Progenitor cell of endocrine pancreas (in vitro differentiated cells): Measurements from ENCODE around the gene POLA1. TPM values are rescaled to one million over a fixed set of nuclear protein-coding genes. Genes with fewer than 3 reads are reported as not detected.

ENCODE experiments used
- DNase-seq: peaks from one replicate; pipeline ENCODE4 v3.0.0; 2021; ENCODE audit warnings: low spot score; ENCODE audit not compliant: unreplicated experiment
- H3K27ac Mint-ChIP-seq: 2 replicates; pipeline ENCODE4 v1.8.0; 2021; ENCODE audit warnings: mild to moderate bottlenecking, moderate library complexity, mixed read lengths
- H3K27me3 Mint-ChIP-seq: 2 replicates; pipeline ENCODE4 v1.8.0; 2021; ENCODE audit warnings: mixed read lengths
- H3K36me3 Mint-ChIP-seq: 2 replicates; pipeline ENCODE4 v1.8.0; 2022; ENCODE audit warnings: mixed read lengths; ENCODE audit not compliant: insufficient read depth
- H3K4me1 Mint-ChIP-seq: 2 replicates; pipeline ENCODE4 v1.8.0; 2021; ENCODE audit warnings: low read depth, mixed read lengths
- H3K4me3 Mint-ChIP-seq: 2 replicates; pipeline ENCODE4 v1.8.0; 2021; ENCODE audit warnings: low read depth, mild to moderate bottlenecking, moderate library complexity, mixed read lengths
- H3K9me3 Mint-ChIP-seq: 2 replicates; pipeline ENCODE4 v1.8.0; 2021; ENCODE audit warnings: low read depth, mixed read lengths
- CTCF ChIP-seq: fragments of 200-600 bp; sonication (generic); IDR thresholded peaks from one replicate; pipeline ENCODE4 v1.5.0; 2021; ENCODE audit warnings: antibody characterized with exemption, mild to moderate bottlenecking; ENCODE audit not compliant: unreplicated experiment
- total RNA-seq: library from RNA; stranded (reverse); gene quantifications from 2 replicates; pipeline ENCODE4 v1.2.1, GENCODE V29; 2021

The POLA1 gene
- total RNA-seq, 1 donor from 2014 or later: 44.8 TPM

- Mint-ChIP-seq H3K36me3 (no peaks in the 10 kb centered on the region), H3K4me3 (no peak overlapping the region), H3K4me1 (peaks cover 14% of the 10 kb centered on the region), H3K27ac (no peak overlapping the region), H3K27me3 (peaks cover 89% of the 10 kb centered on the region), H3K9me3 (no peaks in the 10 kb centered on the region)
- peak; percentile 53 for TF ChIP-seq CTCF
- DNase-seq: no peak
Observed at GRCh38 chrX:25022499-25023325, 329.0 kb downstream of the POLA1 start.

DNA sequence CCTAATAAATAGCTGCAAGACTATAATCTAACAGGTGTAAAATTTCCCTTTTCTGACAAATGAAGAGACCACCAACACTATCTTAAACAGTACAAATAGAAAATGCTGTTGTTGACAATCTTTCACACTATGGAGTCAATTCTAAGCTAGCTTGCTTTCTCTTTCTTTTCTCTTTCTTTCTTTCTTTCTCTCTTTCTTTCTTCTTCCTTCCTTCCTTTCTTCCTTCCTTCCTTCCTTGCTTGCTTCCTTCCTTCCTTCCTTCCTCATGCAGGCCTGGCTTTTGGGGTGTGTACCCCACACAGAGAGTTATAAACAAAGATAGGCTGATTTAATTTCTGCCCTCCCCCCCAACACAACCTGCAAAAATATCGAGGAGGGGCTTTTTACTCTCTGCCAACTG, 330.2 kb downstream of the POLA1 start:
- peaks cover 13% of the 10 kb centered on the region for H3K4me1 Mint-ChIP-seq
- H3K27ac Mint-ChIP-seq: no peak overlapping the region
- H3K36me3 Mint-ChIP-seq: no peaks in the 10 kb centered on the region
- TF ChIP-seq CTCF: no peak
- DNase-seq: no peak
- H3K4me3 Mint-ChIP-seq: no peak overlapping the region
- H3K9me3 Mint-ChIP-seq: no peaks in the 10 kb centered on the region
- H3K27me3 Mint-ChIP-seq: peaks cover 82% of the 10 kb centered on the region

- Mint-ChIP-seq H3K27me3 (peaks cover 73% of the 10 kb centered on the region), H3K4me1 (peaks cover 9% of the 10 kb centered on the region), H3K36me3 (no peaks in the 10 kb centered on the region), H3K4me3 (no peak overlapping the region), H3K9me3 (no peaks in the 10 kb centered on the region), H3K27ac (no peak overlapping the region)
- TF ChIP-seq CTCF: no peak
- no peak for DNase-seq
Observed at GRCh38 chrX:25025615-25026014, 331.9 kb downstream of the POLA1 start.

DNA sequence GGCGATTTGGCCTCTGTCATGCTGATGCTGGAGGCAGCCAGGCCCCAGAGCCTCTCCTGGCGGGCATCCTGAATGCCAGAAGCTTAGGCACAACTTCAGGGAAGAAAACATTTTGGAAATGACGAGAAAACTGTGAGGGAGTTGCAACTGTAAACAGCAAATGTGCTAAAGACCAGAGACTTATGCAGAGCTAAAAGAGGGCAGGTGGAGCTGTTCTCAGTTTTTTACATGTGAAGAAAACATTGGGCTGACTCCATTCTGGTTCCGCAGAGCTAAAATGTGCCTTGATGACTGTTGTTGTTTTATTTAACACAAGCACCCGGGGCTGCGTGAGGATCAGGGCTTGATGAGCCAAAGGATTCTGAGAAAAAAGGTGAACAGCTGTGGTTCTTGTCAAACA, 332.9 kb downstream of the POLA1 start:
- H3K27me3 Mint-ChIP-seq: peaks cover 66% of the 10 kb centered on the region
- no peaks in the 10 kb centered on the region for H3K36me3 Mint-ChIP-seq

DNA sequence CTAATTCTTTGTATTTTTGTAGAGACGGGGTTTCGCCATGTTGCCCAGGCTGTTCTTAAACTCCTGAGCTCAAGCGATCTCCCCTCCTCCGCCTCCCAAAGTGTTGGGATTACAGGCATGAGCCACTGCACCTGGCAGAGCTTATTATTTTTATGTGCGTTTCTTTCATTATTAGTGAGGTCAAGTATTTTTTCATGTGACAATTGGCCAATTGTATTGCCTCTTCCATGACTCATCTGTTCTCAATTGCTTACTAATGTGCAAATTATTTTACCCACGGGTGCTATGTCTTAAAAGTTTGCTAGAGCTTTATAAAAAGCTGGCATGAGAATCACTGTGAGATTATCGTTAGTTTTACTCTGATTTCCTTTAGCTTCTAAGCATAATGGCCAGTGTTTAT, 335.0 kb downstream of the POLA1 start:
- H3K4me3 Mint-ChIP-seq: no peak overlapping the region
- H3K9me3 Mint-ChIP-seq: no peaks in the 10 kb centered on the region
- no peak for TF ChIP-seq CTCF
- H3K27me3 Mint-ChIP-seq: peaks cover 46% of the 10 kb centered on the region
- no peak for DNase-seq
- no peaks in the 10 kb centered on the region for H3K4me1 Mint-ChIP-seq
- no peak overlapping the region for H3K27ac Mint-ChIP-seq
- no peaks in the 10 kb centered on the region for H3K36me3 Mint-ChIP-seq

More for the DNA sequence above, 332.9 kb downstream of the POLA1 start:
- no peak for TF ChIP-seq CTCF
- Mint-ChIP-seq H3K4me1 (peaks cover 5% of the 10 kb centered on the region), H3K27ac (no peak overlapping the region), H3K9me3 (no peaks in the 10 kb centered on the region), H3K4me3 (no peak overlapping the region)
- DNase-seq: no peak
